Measurements from ENCODE around the gene SH2B2.

DNA sequence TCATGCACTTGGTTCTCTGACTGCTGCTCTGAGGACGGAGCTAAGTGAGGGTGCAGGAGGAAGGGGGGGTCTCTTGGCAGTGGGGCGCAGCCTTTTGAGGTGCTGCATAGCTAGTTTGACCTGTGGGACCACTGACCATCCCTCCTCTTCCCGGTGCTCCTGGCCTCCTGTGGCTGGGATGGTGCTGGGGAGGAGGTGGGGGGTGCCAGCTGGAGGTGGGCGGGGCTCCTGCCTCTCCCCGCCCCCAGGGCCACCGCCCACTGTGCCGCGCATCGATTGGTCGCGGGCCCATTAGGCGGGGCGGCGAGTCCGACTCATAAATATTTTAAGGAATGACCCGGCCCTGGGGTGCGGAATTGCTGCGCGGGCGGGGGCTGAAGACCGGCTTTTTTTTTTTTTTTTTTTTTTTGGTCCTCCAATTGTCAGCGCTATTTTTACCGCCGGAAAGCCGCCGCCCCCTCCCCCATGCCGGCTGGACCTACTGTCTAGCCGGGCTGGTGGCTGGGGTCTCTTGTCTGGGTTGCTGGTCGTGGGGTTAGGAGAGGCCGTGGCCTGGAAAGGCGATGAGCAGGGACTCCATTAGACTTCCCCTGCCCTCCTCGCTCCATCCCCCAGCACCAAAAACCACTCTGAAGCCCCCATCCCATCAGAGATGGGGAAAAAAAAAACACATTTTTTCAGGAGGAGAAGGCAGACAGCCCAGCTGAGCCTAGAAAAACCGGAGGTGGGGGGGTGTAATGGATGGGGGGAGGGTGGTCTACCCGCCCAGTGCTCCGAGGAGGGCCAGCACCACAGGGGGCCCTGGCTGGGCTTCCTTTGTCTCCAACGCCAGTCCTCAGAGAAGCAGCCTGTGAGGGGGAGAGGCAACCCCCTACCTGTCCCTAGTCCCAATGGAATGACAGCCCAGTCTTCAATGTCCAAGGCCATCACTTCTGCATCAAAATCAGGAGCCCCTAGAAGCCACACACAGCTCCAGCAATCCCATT lies 6.4 kb downstream of the SH2B2 start:
- TF ChIP-seq CTCF (IDR thresholded peaks at IDR 0.05) (no peak), POLR2A (IDR thresholded peaks at IDR 0.05) (no peak)

All from heart left ventricle (tissue), 13 donors.